Camera-type eye (tissue), 1 donor: ENCODE data around the gene ACER2. TPM values are rescaled to one million over a fixed set of nuclear protein-coding genes. Genes with fewer than 3 reads are reported as not detected.

Experiments used
- total RNA-seq: library from RNA; depleted of rRNA; stranded (reverse); fragments of >200 nt; gene quantifications from one replicate; pipeline ENCODE4 v1.2.3, GENCODE V29; 2014

ACER2 gene
- total RNA-seq: 11.1 TPM

GRCh38 chr9:19408693-19409400, at the start of gene ACER2:
ACER2 (plus strand) TSS chr9:19409009; CDS start chr9:19409085, 76 bp downstream.

Other genes starting within 250 kb of the ACER2 start
- 180 TPM for gene DENND4C, start 178.3 kb upstream of the ACER2 start, total RNA-seq
- 1,164 TPM for gene RPS6, start 28.8 kb upstream of the ACER2 start, total RNA-seq